IMR-90 (cell line): ENCODE data around the gene IKBKE. TPM values are rescaled to one million over a fixed set of nuclear protein-coding genes. Genes with fewer than 3 reads are reported as not detected.

Experiments
- ATAC-seq: fragments of 200-7000 bp; cut with Tn5 transposase; 2 replicates; pipeline ENCODE4 v1.9.1; 2020; ENCODE audit warnings: low read depth, mild to moderate bottlenecking, moderate library complexity
- BruUV-seq: library from RNA; stranded (reverse); fragments of 400-500 nt; replicated peaks from 2 replicates; lab custom pipeline; 2021; lab: Mats Ljungman, UMichigan
- CTCF ChIA-PET: fragments of 300-600 bp; formaldehyde crosslinking; extraction: SDS; loops from one replicate; lab custom pipeline; 2021; ENCODE audit warnings: antibody characterized with exemption; lab: Yijun Ruan, JAX
- POLR2A ChIA-PET: fragments of 300-600 bp; sonication (Branson Sonifier 250); formaldehyde crosslinking; loops from one replicate; lab custom pipeline; 2022; ENCODE audit warnings: antibody characterized with exemption; ENCODE audit not compliant: unreplicated experiment; lab: Charles Lee
- DNase-seq: peaks from one replicate; pipeline ENCODE4 v3.0.0; 2013
- H2AFZ ChIP-seq: replicated peaks from 2 replicates; pipeline ENCODE3; 2013; ENCODE audit warnings: low read length, mild to moderate bottlenecking; ENCODE audit not compliant: poor library complexity
- H2AK5ac ChIP-seq: 2 replicates; pipeline ENCODE4 v1.6.1; 2013; ENCODE audit warnings: low read depth, low read length, inconsistent platforms
- H2AK9ac ChIP-seq: replicated peaks from 2 replicates; pipeline ENCODE3; 2013; ENCODE audit warnings: mild to moderate bottlenecking, low read depth, low read length, moderate library complexity; ENCODE audit not compliant: poor library complexity
- H2BK120ac ChIP-seq: 2 replicates; pipeline ENCODE4 v1.6.1; 2013; ENCODE audit warnings: low read depth, low read length, inconsistent platforms
- H2BK15ac ChIP-seq: 3 replicates; pipeline ENCODE4 v1.6.1; 2013; ENCODE audit warnings: low read depth, low read length, inconsistent platforms
- H2BK20ac ChIP-seq: 2 replicates; pipeline ENCODE4 v1.6.1; 2013; ENCODE audit warnings: low read depth, mild to moderate bottlenecking, inconsistent platforms, low read length, moderate library complexity
- H2BK5ac ChIP-seq: 2 replicates; pipeline ENCODE4 v1.6.1; 2013; ENCODE audit warnings: mild to moderate bottlenecking, low read depth, low read length, inconsistent platforms; ENCODE audit not compliant: poor library complexity, severe bottlenecking
- H3K14ac ChIP-seq: replicated peaks from 2 replicates; pipeline ENCODE4 v1.6.1; 2013; ENCODE audit warnings: low read depth, low read length, inconsistent platforms
- H3K18ac ChIP-seq: 2 replicates; pipeline ENCODE4 v1.6.1; 2013; ENCODE audit warnings: low read depth, low read length, control low read depth
- H3K23ac ChIP-seq: 2 replicates; pipeline ENCODE4 v1.6.1; 2013; ENCODE audit warnings: low read depth, low read length, inconsistent platforms
- H3K27ac ChIP-seq: 2 replicates; pipeline ENCODE4 v1.5.1; 2013; ENCODE audit warnings: mild to moderate bottlenecking, control low read depth, low read length; ENCODE audit not compliant: insufficient read depth
- H3K27me3 ChIP-seq: 2 replicates; pipeline ENCODE4 v1.6.1; 2013; ENCODE audit warnings: low read length; ENCODE audit not compliant: control insufficient read depth, insufficient read depth
- H3K36me3 ChIP-seq: 2 replicates; pipeline ENCODE4 v1.6.1; 2013; ENCODE audit warnings: low read length, mixed read lengths; ENCODE audit not compliant: control insufficient read depth, insufficient read depth
- H3K4ac ChIP-seq: 2 replicates; pipeline ENCODE4 v1.6.1; 2013; ENCODE audit warnings: low read depth, low read length, inconsistent platforms
- H3K4me1 ChIP-seq: 2 replicates; pipeline ENCODE4 v1.6.1; 2013; ENCODE audit warnings: low read length, mixed read lengths; ENCODE audit not compliant: control insufficient read depth, insufficient read depth
- H3K4me2 ChIP-seq: 2 replicates; pipeline ENCODE4 v1.6.1; 2013; ENCODE audit warnings: low read depth, mild to moderate bottlenecking, control low read depth, low read length, moderate library complexity
- H3K4me3 ChIP-seq: 2 replicates; pipeline ENCODE4 v1.5.1; 2013; ENCODE audit warnings: low read depth, mild to moderate bottlenecking, control low read depth, low read length, moderate library complexity; ENCODE audit not compliant: insufficient read depth
- H3K56ac ChIP-seq: 2 replicates; pipeline ENCODE4 v1.6.1; 2013; ENCODE audit warnings: low read length, inconsistent platforms; ENCODE audit not compliant: insufficient read depth; ENCODE audit errors: extremely low read depth
- H3K79me1 ChIP-seq, 2 experiments: 2 replicates each; pipeline ENCODE4 v1.6.1; 2013; ENCODE audit warnings: low read length in 2 of 2, inconsistent platforms in 1 of 2, low read depth in 1 of 2
- H3K9ac ChIP-seq: 2 replicates; pipeline ENCODE4 v1.6.1; 2013; ENCODE audit warnings: low read depth, low read length, control low read depth
- H3K9me1 ChIP-seq: 2 replicates; pipeline ENCODE4 v1.6.1; 2013; ENCODE audit warnings: low read length, inconsistent platforms; ENCODE audit not compliant: insufficient read depth
- H3K9me3 ChIP-seq: 2 replicates; pipeline ENCODE4 v1.6.1; 2013; ENCODE audit warnings: low read length; ENCODE audit not compliant: control insufficient read depth, insufficient read depth
- H4K20me1 ChIP-seq: 2 replicates; pipeline ENCODE4 v1.6.1; 2013; ENCODE audit warnings: low read length, inconsistent platforms; ENCODE audit not compliant: insufficient read depth
- H4K5ac ChIP-seq: 2 replicates; pipeline ENCODE4 v1.6.1; 2013; ENCODE audit warnings: mild to moderate bottlenecking, low read depth, low read length, control low read depth
- H4K8ac ChIP-seq, 2 experiments: 2 replicates each; pipeline ENCODE4 v1.6.1; 2013; ENCODE audit warnings: low read depth in 2 of 2, low read length in 2 of 2, control low read depth in 1 of 2, inconsistent platforms in 1 of 2
- H4K91ac ChIP-seq: 2 replicates; pipeline ENCODE4 v1.6.1; 2013; ENCODE audit warnings: low read depth, low read length, inconsistent platforms; ENCODE audit not compliant: insufficient read depth
- BHLHE40 ChIP-seq: fragments of 150-350 bp; IDR thresholded peaks from 2 replicates; pipeline ENCODE4 v1.6.1; 2016; ENCODE audit warnings: mild to moderate bottlenecking, low read depth, low read length
- CEBPB ChIP-seq: IDR thresholded peaks from 2 replicates; pipeline ENCODE4 v1.6.1; 2012; ENCODE audit warnings: low read depth, low read length, improper control_type of control experiment
- CHD1 ChIP-seq: IDR thresholded peaks from 2 replicates; pipeline ENCODE4 v1.6.1; 2012; ENCODE audit warnings: low read depth, low read length, improper control_type of control experiment
- FOS ChIP-seq: fragments of 150-350 bp; IDR thresholded peaks from 2 replicates; pipeline ENCODE4 v1.6.1; 2016; ENCODE audit warnings: low read depth, low read length
- MAZ ChIP-seq: IDR thresholded peaks from 2 replicates; pipeline ENCODE4 v1.6.1; 2012; ENCODE audit warnings: low read depth, mild to moderate bottlenecking, low read length, improper control_type of control experiment, moderate library complexity, borderline replicate concordance
- MXI1 ChIP-seq: IDR thresholded peaks from 2 replicates; pipeline ENCODE4 v1.6.1; 2012; ENCODE audit warnings: low read depth, mild to moderate bottlenecking, low read length, moderate library complexity, borderline replicate concordance
- POLR2A ChIP-seq: IDR thresholded peaks from 2 replicates; pipeline ENCODE4 v1.6.1; 2012; ENCODE audit warnings: mild to moderate bottlenecking, low read depth, low read length
- RAD21 ChIP-seq: IDR thresholded peaks from 2 replicates; pipeline ENCODE4 v1.6.1; 2012; ENCODE audit warnings: low read length, improper control_type of control experiment
- RCOR1 ChIP-seq: IDR thresholded peaks from 2 replicates; pipeline ENCODE4 v1.6.1; 2012; ENCODE audit warnings: mild to moderate bottlenecking, low read length, improper control_type of control experiment; ENCODE audit not compliant: insufficient replicate concordance
- RFX5 ChIP-seq: IDR thresholded peaks from 2 replicates; pipeline ENCODE4 v1.8.0; 2012; ENCODE audit warnings: low read depth, mild to moderate bottlenecking, low read length, moderate library complexity
- USF2 ChIP-seq: fragments of 150-350 bp; IDR thresholded peaks from 2 replicates; pipeline ENCODE4 v1.6.1; 2017; ENCODE audit warnings: mild to moderate bottlenecking, antibody characterized with exemption, low read length, low read depth
- WGBS, 2 experiments: methylation state at CpG; one replicate each; pipeline versions ENCODE4 v1.1.5 to v1.1.7; 2013; ENCODE audit warnings: missing lambda C conversion rate in 2 of 2; ENCODE audit not compliant: insufficient read length in 1 of 2; ENCODE audit errors: extremely low coverage in 2 of 2; 5-methylcytosine and 5-hydroxymethylcytosine counted together
- dilution Hi-C: fragments of 300-500 bp; cut with HindIII; formaldehyde crosslinking; loops from one replicate; pipeline ENCODE4 v1.14.3; 2018; ENCODE audit warnings: low sequenced_read_pairs; ENCODE audit not compliant: unreplicated experiment
- in situ Hi-C: fragments of 300-500 bp; cut with MboI; formaldehyde crosslinking; loops from 3 replicates; pipeline ENCODE4 v1.14.3; 2019; ENCODE audit warnings: low sequenced_read_pairs, inconsistent platforms, mixed read lengths
- intact Hi-C: fragments of 100-400 bp; cut with micrococcal nuclease; formaldehyde crosslinking; loops from 2 replicates; pipeline ENCODE4 v1.10.0; 2022
- polyA plus RNA-seq, 3 experiments: library from polyadenylated mRNA; depleted of rRNA; stranded (reverse); fragments of >200 nt; gene quantifications; 2 replicates each; pipeline ENCODE4 v1.2.3, GENCODE V29; 2012; ENCODE audit warnings: low replicate concordance in 1 of 3
- total RNA-seq: library from RNA; depleted of rRNA; stranded (reverse); fragments of >200 nt; gene quantifications from 2 replicates; pipeline ENCODE4 v1.2.3, GENCODE V29; 2012
- TF ChIP-seq, protein P1 (sequence below): fragments of 150-350 bp; IDR thresholded peaks from 2 replicates; pipeline ENCODE4 v1.6.1; 2016; ENCODE audit warnings: low read depth, mild to moderate bottlenecking, low read length, moderate library complexity, borderline replicate concordance

IKBKE gene
- total and polyA plus RNA-seq, 2 of the 4 experiments (the other 2 are of a cell fraction) = 20.3 to 24.0 TPM

- no peaks in the 10 kb centered on the region for H3K9me3 ChIP-seq
- no peaks in the 10 kb centered on the region for H3K36me3 ChIP-seq
- peak overlapping the region; percentile 53 to 80 for H4K8ac ChIP-seq
- peak overlapping the region; percentile 57 for H3K23ac ChIP-seq
- no peak overlapping the region for H3K9ac ChIP-seq
- dilution Hi-C loops (no loop called here), in situ Hi-C loops (no loop called here), intact Hi-C loops (no loop called here)
- 0 out of 2 replicates have a peak, but pooled peaks cover 3% of the 10 kb centered on the region for H4K20me1 ChIP-seq
- peak overlapping the region; percentile 16; the same call in 2 of the 3 replicates for H2BK15ac ChIP-seq
- peak overlapping the region; percentile 6; the same call in 1 of the 2 replicates for H3K18ac ChIP-seq
- peak overlapping the region; percentile 56 for H2BK5ac ChIP-seq
- POLR2A ChIA-PET = no interaction called here
- H3K56ac ChIP-seq = peak overlapping the region; percentile 23; the same call in 1 of the 2 replicates
- H3K4me3 ChIP-seq = no peak overlapping the region
- DNase-seq = peak; percentile 98
- no peaks in the 10 kb centered on the region for H3K27me3 ChIP-seq
- H2AFZ ChIP-seq = peak overlapping the region; percentile 79
- peak overlapping the region; percentile 48 for H3K14ac ChIP-seq
- peak overlapping the region; percentile 38; the same call in 1 of the 2 replicates for H2AK5ac ChIP-seq
- H2BK120ac ChIP-seq = peak overlapping the region; percentile 82
- WGBS, 2 experiments = 60% methylated on average over 2 of the region's 8 CpGs; no CpG with 5 or more reads in 1 of the 2 experiments
- H3K4me2 ChIP-seq = peak overlapping the region; percentile 3
- BruUV-seq = no TSS peak
- peak overlapping the region; percentile 1 for H2AK9ac ChIP-seq
- peak overlapping the region; percentile 30 for H4K5ac ChIP-seq
- peak; percentile 76 for TF ChIP-seq FOS
- no peak for TF ChIP-seq RCOR1
- peak; percentile 65; the same call in 1 of the 2 replicates for TF ChIP-seq BHLHE40
- TF ChIP-seq MXI1 = no peak
- no peak for TF ChIP-seq POLR2A
- peak; percentile 54; the same call in 1 of the 2 replicates for TF ChIP-seq USF2
- TF ChIP-seq RFX5 = no peak
- peak; percentile 59 for TF ChIP-seq CEBPB
- no peak for TF ChIP-seq RAD21
- TF ChIP-seq, protein P1, sequence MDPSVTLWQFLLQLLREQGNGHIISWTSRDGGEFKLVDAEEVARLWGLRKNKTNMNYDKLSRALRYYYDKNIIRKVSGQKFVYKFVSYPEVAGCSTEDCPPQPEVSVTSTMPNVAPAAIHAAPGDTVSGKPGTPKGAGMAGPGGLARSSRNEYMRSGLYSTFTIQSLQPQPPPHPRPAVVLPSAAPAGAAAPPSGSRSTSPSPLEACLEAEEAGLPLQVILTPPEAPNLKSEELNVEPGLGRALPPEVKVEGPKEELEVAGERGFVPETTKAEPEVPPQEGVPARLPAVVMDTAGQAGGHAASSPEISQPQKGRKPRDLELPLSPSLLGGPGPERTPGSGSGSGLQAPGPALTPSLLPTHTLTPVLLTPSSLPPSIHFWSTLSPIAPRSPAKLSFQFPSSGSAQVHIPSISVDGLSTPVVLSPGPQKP = no peak
- TF ChIP-seq CHD1 = no peak
- peak; percentile 33; the same call in 1 of the 2 replicates for TF ChIP-seq MAZ
- H3K9me1 ChIP-seq = peaks cover 18% of the 10 kb centered on the region
- H3K4me1 ChIP-seq = peaks cover 26% of the 10 kb centered on the region
- CTCF ChIA-PET = interaction anchor here (0.6 to 1.0 kb wide), 2 partner anchors 9 to 19 kb away, joined by 3 read pairs; no protein-coding TSS in a partner anchor
- peak; percentile 67 for ATAC-seq
- H3K27ac ChIP-seq = peak overlapping the region; percentile 9; the same call in 1 of the 2 replicates
- H3K4ac ChIP-seq = peak overlapping the region; percentile 81
- H2BK20ac ChIP-seq = peak overlapping the region; percentile 57
- peaks cover 0 to 5% of the 10 kb centered on the region in 2 experiments; a peak in 1 of 4 replicates for H3K79me1 ChIP-seq
- H4K91ac ChIP-seq = peak overlapping the region; percentile 67
Observed at GRCh38 chr1:206503591-206504362, 33.5 kb downstream of the IKBKE start.
